ENCODE results near the gene MED26.

MED26 gene

DNA sequence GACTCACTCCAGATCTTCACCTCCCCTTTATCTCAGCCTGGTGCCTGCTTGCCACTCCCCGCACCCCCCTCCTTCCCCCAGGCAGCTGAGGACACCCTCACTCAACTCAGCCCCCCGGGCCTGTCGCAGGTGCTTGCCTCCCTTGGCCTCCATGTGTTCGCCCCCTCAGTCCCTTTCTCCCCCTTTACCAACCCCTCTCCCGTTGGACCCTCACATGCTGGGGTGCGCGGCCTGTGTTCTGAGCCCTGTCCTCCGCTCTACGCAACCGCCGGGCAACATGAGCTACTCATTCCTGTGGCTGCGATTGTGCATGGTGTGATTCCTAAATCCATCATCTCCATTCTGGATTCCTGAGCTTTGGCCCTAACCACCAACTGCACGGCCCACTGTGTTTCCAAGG lies 90.9 kb downstream of the MED26 start:
- DNase-seq (ENCODE audit: low spot score): no peak

DNA sequence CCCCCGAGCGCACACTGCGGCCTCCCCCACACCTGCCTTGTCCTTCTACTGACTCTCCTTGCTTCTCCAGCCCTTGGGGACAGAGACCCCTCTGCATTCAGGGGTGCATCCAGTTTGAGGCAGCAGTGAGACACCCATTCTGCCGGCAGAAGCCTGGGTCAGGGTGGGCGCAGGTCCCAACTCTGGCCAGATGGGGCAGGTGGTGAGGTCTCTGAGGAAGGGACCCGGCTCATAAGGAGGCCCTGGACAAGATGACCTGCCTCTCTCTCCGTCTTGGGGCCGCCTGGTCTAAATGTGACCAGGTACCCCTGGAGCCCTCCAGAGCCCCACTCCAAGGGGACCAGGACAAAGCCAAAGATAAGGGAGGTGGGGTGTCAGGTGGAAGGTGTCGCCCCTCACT lies 91.9 kb downstream of the MED26 start:
- no peak for DNase-seq (ENCODE audit: low spot score)

DNA sequence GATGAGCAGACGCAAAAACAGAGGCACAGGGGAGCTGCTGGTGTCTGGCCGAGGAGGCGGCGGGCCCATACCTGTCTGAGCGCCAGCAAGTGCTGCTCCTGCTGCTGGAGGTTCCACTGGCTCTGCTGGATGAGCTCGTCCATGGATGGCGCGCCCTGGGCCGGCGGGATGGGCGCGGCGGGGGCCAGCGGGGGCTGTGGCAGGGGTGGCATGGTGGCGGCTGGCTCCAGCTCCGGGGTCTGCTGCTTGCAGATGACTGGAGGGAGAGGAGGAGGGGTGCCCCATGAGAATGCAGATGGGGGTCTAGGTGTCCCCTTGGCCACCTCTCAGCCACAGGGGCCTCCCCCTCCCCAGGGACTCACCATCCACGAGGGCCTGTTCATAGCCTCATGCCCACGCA lies 92.6 kb downstream of the MED26 start:
- no peak for DNase-seq (ENCODE audit: low spot score)

DNA sequence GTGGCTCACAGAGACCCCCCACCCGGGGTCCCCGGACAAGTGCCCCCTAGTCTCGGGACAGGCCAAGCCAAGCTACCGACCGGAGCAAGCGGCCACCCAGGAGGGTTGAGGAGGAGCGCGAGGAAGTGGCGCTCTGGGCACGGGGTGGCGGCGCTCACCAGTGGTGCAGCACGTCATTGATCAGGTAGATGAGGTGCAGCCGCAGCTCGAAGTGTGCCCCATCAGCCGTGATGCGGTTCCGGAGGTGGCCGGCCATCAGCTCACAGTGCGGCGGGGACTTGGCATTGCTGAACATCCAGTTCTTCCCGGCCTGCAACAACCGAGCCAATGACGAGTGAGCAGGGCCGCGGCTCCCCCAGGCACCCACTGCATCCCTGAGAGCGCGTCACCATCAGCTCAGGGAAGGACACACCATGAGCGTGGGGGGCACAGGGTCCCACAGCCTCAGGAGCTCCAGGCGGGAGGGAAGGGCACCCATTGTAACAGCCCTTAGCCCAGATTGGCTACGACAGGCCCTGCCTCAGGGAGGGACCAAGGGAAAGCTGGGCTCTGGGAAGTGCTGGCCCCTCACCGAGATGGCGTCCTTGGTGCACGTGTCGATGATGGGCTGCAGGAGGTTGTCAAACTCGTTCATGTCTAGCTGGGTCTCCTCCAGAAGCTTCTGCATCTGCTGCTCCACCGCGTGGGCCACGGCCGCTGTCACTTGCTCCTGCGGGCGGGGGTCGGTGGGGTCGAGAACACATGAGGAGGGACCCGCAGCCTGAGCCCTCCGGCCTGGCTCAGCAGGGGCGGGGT lies 95.4 kb downstream of the MED26 start:
- DNase-seq (ENCODE audit: low spot score): no peak

DNA sequence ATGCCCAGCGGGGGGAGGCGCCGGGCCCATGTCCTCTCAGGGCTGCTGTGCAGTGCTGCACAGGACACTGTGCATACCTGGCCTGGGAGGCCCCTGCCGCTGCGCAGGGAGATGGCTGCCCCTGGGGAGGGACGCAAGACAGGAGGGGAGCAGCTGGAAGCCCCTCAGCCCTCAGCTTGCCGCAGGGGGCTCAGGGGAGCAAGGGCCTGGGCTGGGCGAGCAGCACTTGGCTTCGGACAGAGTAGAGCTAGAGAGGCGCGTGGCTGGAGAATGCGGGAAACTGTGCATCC lies 96.7 kb downstream of the MED26 start:
- DNase-seq (ENCODE audit: low spot score): no peak

DNA sequence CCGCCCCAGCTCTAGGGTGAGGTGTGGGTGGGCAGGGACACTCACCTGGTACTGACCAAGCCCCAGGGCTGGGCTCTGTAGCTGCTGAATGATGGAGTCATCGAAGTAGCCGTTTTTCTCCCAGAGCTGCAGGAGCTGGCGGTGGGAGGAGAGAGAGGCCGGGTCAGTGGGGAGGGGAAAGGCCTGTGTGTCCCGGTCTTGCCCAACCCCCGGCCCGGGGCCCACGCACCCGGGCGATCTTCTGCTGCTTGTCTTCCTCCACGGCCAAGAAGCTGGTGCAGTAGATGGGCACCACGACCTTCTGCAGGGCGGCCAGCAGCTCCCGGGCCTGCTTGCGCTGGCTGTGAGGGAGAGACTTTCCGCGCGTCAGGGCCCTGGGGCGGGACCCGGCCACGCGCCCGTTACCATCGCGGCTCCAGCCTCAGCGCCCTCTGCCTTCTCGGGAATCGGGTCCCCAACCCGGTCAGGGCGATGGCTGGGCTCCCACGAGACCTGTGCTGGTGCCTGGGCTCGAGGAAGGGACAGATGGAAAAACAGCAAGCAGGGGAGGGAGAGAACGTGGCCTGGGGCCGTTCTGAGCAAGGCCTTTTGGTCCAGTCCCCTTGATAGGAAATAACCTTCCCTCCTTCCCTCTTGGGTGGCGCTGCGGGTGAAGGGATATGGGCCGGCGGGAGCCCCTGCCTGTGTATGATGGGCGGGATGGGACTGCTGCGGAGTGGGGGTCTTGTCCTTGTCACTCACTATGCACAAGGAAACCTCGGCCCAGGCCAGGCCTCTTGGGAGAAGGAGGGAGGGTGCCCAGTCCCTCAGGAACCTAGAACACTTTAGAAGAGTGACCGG lies 97.2 kb downstream of the MED26 start:
- no peak for DNase-seq (ENCODE audit: low spot score)

DNA sequence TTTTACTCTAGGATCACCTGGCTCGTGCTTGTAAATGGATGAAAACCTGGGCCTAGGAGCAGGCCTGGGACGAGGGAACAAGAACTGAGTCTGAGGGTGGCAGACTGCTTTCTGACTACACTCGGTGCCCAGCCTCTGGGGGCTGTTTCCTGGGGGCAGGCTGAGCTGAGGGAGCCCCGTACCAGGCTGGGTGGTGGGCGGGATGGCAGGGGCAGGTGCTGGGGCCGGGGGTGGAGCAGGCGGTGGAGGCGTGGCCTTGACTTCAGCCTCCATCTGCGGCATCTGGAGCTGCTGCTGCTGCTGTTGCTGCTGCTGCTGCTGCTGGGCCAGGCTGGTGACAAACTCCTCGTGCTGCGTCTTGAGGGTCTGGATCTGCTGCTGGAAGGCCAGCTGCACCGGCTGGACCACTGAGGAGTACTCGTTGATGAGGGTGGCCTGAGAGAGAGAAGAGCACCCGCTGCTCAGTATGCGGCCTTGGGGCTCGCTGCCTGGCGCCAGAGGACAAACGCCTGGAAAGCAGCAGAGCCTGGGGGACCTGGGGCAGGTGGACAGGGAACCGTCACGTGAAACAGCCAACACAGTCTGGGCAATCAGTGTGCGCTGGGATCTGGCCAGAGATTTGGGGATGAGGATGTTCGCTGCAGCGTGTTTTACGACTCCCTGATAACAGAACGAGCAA lies 98.4 kb downstream of the MED26 start:
- no peak for DNase-seq (ENCODE audit: low spot score)

DNA sequence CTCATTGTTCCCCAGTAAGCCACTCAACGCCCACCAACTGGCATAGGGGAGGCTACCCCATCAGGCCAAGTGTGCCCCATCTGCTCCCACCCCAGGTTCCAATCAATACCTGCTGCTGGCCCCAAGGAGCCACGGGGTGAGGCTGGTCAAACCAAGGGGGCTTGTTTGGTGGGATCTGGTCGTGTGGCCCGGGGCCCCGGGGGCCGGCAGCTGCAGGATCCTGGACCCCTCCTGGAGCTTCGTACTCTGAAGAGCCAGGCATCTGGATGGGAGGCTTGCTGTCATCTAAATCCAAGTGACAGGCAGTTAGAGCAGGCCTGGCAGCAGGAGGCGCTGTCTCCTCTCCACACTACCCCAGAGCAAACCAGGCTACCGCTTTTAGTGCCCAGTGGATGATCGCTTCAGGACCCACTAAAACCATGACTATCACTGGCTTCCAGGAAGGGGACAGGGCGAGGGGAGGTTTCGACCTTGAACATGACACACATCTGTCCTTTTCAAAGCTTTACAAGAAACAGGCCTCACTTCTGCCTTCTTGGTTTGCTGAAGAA lies 100.0 kb downstream of the MED26 start:
- DNase-seq (ENCODE audit: low spot score): no peak

DNA sequence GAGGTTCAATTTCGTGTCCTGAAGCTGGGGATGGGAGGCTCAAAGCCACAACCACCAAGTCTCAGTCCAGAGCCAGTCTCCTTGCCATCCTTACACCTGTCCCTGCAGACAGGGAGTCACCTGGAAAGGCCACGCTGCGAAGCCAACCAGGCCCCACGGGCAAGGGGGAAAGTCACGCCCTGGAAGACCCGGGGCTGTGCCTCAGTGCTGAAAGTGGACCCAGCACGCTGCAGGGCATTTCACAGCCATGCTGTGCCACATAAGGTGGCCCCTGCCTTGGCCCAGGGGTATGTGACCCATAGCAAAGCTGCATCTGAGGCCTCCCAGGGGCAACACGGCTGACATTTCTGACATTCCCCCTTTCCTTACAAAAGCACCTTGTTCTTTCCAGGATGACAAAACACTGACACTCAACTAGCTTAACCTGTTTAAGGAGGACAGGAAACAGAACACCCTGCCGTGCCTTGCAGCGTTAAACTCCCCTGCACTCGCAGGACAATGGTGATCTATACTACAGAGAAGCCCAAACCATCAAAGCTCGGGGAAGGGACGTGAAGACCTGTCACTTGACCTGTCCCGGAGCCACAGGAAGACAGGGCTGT lies 100.6 kb downstream of the MED26 start:
- DNase-seq (ENCODE audit: low spot score): no peak

DNA sequence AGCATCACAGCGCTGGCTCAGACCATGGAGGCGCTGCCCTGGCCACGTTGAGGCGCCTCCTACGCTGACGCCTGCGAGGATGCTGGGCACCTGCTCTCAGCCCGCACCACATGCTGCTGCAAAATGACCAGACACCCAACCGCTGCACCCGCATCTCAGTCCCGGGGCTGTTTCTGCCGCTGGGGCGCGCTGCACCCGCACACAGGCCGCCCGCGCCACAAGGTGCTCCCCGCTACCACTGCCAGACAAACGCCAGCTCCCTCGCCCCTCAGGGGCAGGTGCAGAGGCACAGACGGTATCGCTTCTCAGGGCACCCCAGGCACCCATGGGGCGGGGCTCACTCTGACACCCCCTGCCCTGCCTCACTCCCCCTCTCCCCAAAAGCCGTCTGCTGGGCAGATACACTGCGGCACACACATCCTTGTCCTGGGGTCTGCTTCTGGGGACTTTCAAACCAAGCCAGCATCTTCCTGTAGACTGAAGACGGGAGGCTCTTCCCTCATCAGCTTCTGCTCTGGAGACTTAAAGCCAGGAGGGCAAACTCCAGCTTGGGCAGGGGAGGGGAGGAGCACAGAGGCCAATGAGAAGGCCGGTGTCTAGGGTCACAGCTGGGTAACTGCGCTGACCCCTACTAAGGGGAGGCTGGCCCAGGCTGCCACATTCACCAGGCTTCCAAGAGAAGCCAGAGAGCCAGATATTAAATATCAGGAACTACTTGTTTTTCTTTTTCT lies 102.1 kb downstream of the MED26 start:
- DNase-seq (ENCODE audit: low spot score): no peak

DNA sequence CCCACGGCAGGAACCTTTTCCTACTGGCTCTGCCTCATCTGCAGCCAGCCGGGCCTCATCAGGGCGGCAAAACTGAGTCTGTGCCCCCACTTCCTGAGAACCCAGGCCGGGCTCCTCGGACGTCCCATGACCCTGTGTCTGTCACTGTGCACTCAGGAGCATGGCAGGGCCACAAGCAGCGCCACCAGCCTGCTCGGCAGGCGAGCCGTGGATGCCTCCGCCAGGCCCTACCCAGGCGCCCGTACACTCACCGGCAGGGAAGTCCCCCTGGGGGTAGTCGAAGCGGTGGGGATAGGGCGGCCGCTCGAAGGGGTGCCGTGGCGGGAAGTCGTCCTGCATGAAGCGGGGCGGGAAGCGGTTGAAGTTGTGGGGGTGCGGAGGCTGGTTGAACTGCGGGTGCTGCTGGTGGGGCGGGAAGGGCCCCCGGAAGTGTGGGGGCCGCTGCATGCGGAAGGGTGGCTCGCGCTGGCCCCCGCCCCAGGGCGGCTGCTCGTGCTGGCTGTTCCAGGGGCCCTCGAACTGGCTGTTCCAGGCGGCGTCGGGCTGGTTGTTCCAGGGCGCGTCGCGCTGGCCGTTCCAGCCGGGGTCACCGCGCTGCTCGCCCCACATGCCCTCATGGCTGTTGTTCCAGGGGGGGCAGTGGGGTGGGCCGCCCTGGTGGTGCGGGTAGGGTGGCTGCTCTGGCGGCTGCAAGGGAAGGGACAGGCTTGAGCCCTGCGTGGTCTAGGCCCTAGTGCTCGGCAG lies 102.8 kb downstream of the MED26 start:
- DNase-seq (ENCODE audit: low spot score): no peak
